Activated CD4-positive, alpha-beta memory T cell treated with anti-CD3 and anti-CD28 coated beads, Interleukin-2, amount 10 ng/mL, durations not matched to agents 7 days and 5 days (primary cell): ENCODE measurements around the gene SOX5. TPM values are rescaled to one million over a fixed set of nuclear protein-coding genes. Genes with fewer than 3 reads are reported as not detected.

Experiments used
- CTCF ChIA-PET: fragments of 350-600 bp; sonication (Branson Sonifier 250); formaldehyde crosslinking; loops from one replicate; lab custom pipeline; 2021; ENCODE audit warnings: antibody characterized with exemption, inconsistent platforms; lab: Charles Lee
- POLR2A ChIA-PET: fragments of 350-600 bp; sonication (Branson Sonifier 250); formaldehyde crosslinking; loops from one replicate; lab custom pipeline; 2021; ENCODE audit warnings: antibody characterized with exemption; lab: Charles Lee
- DNase-seq: peaks from one replicate; pipeline ENCODE4 v3.0.0-alpha.2; 2020
- H3K27ac Mint-ChIP-seq: one replicate; pipeline ENCODE4 v1.8.0; 2021; ENCODE audit warnings: mild to moderate bottlenecking, mixed read lengths
- H3K27me3 Mint-ChIP-seq: one replicate; pipeline ENCODE4 v1.8.0; 2021; ENCODE audit warnings: mixed read lengths
- H3K36me3 Mint-ChIP-seq: one replicate; pipeline ENCODE4 v1.8.0; 2021; ENCODE audit warnings: low read depth, mixed read lengths
- H3K4me1 Mint-ChIP-seq: one replicate; pipeline ENCODE4 v1.8.0; 2021; ENCODE audit warnings: mixed read lengths
- H3K4me3 Mint-ChIP-seq: one replicate; pipeline ENCODE4 v1.8.0; 2021; ENCODE audit warnings: mild to moderate bottlenecking, mixed read lengths
- H3K9me3 Mint-ChIP-seq: one replicate; pipeline ENCODE4 v1.8.0; 2021; ENCODE audit warnings: mixed read lengths
- total RNA-seq, 2 experiments: library from RNA; stranded (reverse); gene quantifications; one replicate each; pipeline ENCODE4 v1.2.3, GENCODE V29; 2021

Gene SOX5
- total RNA-seq, 2 experiments from 2014 or later: 0.45 to 0.75 TPM

DNA sequence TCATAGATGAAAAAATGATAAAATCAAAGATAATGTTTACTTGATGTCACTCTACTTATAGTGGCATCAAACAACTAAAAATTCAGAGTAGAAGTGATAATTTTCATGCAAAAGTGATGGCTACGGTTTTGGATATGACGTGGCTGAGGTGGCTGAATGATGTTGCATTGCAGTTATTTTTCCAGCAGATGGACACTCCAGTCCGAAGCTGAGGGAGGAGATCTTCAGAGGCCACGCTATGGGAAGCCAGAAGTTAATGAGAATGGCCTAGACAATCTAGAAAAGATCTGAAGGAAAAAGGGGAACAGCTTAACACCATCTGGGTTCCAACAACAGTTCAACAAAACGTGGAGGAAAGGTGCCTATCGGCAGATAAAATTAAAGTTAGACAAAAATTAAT lies 279.8 kb downstream of the SOX5 start:
- Mint-ChIP-seq H3K4me3 (no peak overlapping the region), H3K27ac (no peak overlapping the region), H3K9me3 (peaks cover 2% of the 10 kb centered on the region), H3K4me1 (no peaks in the 10 kb centered on the region), H3K27me3 (no peaks in the 10 kb centered on the region), H3K36me3 (no peaks in the 10 kb centered on the region)
- no peak for DNase-seq
- POLR2A ChIA-PET: no interaction called here
- CTCF ChIA-PET: no interaction called here

DNA sequence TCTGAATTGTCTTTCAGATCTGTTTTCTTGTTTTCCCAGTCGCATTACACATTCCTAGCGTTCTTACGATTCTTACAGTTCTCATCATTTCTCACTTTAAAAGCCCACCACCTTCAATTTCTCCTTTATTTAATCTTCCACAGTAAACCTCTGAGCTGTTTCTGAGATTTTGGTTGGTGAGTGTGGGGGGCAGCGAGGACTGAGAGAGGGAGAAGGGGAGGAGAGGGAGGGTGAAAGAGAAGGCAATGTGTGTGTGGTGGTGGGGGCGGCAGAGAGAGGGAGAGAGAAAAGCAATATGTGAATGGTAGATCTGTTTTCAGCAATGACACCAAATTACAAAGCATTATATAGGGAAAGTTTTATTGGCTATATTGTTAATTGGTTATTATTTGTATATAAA lies 282.6 kb downstream of the SOX5 start:
- POLR2A ChIA-PET: no interaction called here
- H3K4me3 Mint-ChIP-seq: no peak overlapping the region
- H3K27ac Mint-ChIP-seq: no peak overlapping the region
- no peaks in the 10 kb centered on the region for H3K27me3 Mint-ChIP-seq
- peaks cover 2% of the 10 kb centered on the region for H3K9me3 Mint-ChIP-seq
- H3K36me3 Mint-ChIP-seq: no peaks in the 10 kb centered on the region
- DNase-seq: no peak
- CTCF ChIA-PET: no interaction called here
- no peaks in the 10 kb centered on the region for H3K4me1 Mint-ChIP-seq

DNA sequence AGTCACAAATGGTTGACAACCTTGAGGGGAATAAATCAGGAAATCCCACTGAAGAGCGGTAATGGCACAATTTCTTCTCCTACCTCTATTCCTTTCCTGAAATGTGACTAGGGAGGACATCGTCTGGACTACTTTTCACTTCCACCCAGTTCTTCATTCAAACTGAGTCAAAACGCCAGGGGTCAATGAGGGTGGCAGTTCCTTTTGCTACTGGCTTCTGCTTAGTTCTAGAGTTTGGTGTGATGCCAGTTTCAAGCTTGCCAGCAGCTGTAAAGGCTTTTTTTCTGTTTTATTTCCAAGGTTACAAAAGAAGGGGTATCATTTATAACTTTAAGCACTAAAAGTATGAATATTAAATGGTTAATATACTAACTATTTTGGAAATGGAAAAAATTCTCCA lies 286.5 kb downstream of the SOX5 start:
- CTCF ChIA-PET: no interaction called here
- Mint-ChIP-seq H3K27me3 (no peaks in the 10 kb centered on the region), H3K27ac (no peak overlapping the region), H3K4me1 (no peaks in the 10 kb centered on the region), H3K4me3 (no peak overlapping the region), H3K9me3 (peaks cover 5% of the 10 kb centered on the region), H3K36me3 (no peaks in the 10 kb centered on the region)
- no peak for DNase-seq
- POLR2A ChIA-PET: no interaction called here

DNA sequence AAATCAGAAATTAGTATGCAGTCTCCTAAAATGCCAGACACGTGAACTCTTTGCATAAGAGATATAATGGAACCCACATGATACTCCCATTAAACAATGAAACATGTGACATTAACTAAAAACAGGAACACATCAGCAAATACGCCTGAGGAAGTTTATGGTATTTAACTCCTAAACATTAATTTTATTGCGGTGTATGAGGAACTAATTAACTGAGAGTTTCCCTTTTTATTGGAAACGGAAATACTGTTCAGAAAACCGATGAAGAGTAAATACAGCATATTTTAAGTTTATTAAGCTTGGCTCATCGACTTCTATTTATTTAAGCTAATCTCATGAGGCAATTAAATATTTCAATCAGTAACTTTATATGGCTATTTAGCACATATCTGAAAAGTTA lies 290.3 kb downstream of the SOX5 start:
- ChIA-PET POLR2A (no interaction called here), CTCF (no interaction called here)
- Mint-ChIP-seq H3K4me3 (no peak overlapping the region), H3K36me3 (no peaks in the 10 kb centered on the region), H3K4me1 (no peaks in the 10 kb centered on the region), H3K9me3 (peaks cover 3% of the 10 kb centered on the region), H3K27me3 (no peaks in the 10 kb centered on the region), H3K27ac (no peak overlapping the region)
- no peak for DNase-seq

DNA sequence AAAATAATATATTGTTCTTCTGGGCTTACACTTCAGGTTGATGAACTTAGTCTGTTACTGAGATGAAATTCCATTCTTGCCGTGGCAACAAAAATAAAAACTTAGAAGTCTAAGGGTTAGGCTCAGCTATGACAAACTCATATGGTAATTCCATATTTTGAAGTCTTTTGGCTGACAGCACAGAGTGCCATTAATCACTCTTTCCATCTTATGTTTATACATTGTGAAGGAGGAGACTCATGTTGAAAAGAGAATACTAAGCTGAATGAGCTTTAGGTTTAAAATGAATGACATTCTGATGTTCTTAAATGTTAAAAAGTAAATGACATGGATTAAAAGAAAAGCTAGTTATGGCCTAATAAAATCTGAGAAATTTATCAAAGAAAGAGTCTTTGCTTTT lies 291.9 kb downstream of the SOX5 start:
- no peak for DNase-seq
- Mint-ChIP-seq H3K4me3 (no peak overlapping the region), H3K4me1 (no peaks in the 10 kb centered on the region), H3K9me3 (peaks cover 3% of the 10 kb centered on the region), H3K27me3 (no peaks in the 10 kb centered on the region), H3K36me3 (no peaks in the 10 kb centered on the region), H3K27ac (no peak overlapping the region)
- ChIA-PET POLR2A (no interaction called here), CTCF (no interaction called here)

DNA sequence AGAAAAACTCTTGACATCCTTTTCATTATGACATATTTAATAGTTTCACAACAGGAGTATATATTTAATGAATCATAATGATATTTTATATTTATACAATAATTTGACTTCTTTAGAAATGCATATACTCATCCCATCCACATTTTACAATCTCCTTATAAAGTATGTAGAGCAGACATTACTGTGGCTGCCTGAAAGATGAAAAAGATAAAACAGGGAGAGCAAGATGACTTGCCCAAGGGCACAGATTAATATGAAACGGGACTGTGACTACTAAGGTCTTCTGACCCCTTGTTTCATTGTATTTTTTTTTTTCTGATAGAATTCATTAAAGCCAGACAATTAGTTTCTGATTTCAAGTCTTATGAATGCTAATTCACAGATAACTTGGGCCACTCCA lies 293.6 kb downstream of the SOX5 start:
- ChIA-PET POLR2A (no interaction called here), CTCF (no interaction called here)
- no peaks in the 10 kb centered on the region for H3K4me1 Mint-ChIP-seq
- no peaks in the 10 kb centered on the region for H3K36me3 Mint-ChIP-seq
- peaks cover 8% of the 10 kb centered on the region for H3K9me3 Mint-ChIP-seq
- H3K4me3 Mint-ChIP-seq: no peak overlapping the region
- DNase-seq: no peak
- H3K27me3 Mint-ChIP-seq: no peaks in the 10 kb centered on the region
- no peak overlapping the region for H3K27ac Mint-ChIP-seq

DNA sequence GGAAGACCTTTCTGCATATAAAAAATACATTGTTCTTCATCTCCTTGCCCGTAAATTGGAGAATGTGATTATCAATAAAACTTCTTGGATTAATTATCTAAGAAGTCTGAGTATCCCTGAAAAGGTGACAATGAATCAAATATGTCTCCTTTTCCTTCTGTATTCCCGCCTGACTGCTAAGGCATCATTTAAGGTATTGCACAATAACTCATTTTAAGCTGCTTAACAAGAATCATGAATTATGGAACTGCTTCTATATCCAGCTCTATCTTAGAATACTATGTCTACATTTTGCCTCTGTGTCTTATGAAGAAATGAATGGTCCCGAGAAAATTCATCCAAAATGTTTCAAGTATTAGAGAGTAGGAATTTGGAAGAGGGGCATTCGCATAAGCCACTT lies 294.4 kb downstream of the SOX5 start:
- Mint-ChIP-seq H3K36me3 (no peaks in the 10 kb centered on the region), H3K4me3 (no peak overlapping the region), H3K27me3 (no peaks in the 10 kb centered on the region), H3K4me1 (no peaks in the 10 kb centered on the region), H3K27ac (no peak overlapping the region), H3K9me3 (peaks cover 7% of the 10 kb centered on the region)
- ChIA-PET CTCF (no interaction called here), POLR2A (no interaction called here)
- DNase-seq: no peak

DNA sequence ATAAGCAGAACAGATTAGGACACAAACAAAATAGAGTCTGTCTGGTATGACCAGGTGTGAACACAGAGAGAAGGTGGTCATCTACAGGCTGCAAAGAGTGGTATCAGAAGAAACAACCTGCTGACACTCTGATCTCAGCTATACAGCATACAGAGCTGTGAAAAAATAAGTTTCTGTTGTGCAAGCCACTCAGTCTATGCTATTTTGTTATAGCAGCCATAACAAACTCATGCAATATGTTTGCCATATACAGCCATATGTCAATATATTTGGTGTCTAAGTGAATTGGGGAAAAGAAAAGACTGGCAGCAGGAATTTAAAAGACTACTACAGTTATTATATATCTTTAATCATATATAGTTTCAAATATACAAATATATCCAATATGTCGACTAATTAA lies 300.9 kb downstream of the SOX5 start:
- Mint-ChIP-seq H3K36me3 (no peaks in the 10 kb centered on the region), H3K4me1 (no peaks in the 10 kb centered on the region), H3K27ac (no peak overlapping the region), H3K9me3 (peaks cover 11% of the 10 kb centered on the region), H3K27me3 (no peaks in the 10 kb centered on the region), H3K4me3 (no peak overlapping the region)
- ChIA-PET CTCF (no interaction called here), POLR2A (no interaction called here)
- no peak for DNase-seq

DNA sequence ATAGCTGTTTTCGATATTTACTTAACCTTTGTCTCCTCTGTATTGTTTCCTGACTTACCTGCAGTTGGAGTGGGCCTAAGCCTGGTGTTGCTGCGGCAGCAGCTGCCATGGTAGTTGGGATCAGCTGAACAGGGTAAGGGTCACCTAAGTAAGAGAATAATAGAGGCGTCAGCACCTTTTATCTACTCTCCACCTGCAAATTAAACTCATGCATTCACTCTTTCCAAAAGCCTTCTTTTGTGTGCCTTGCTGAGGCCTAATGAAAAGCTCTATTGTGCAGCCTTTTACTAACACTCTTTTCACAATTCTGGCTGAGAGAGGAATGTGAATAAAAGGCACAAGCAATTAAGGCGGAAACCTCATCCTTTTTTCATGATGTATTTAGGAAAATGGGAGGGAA lies 308.7 kb downstream of the SOX5 start:
- DNase-seq: no peak
- no peaks in the 10 kb centered on the region for H3K27me3 Mint-ChIP-seq
- no peak overlapping the region for H3K27ac Mint-ChIP-seq
- CTCF ChIA-PET: no interaction called here
- H3K4me3 Mint-ChIP-seq: no peak overlapping the region
- H3K4me1 Mint-ChIP-seq: no peaks in the 10 kb centered on the region
- no peaks in the 10 kb centered on the region for H3K36me3 Mint-ChIP-seq
- POLR2A ChIA-PET: no interaction called here
- peaks cover 9% of the 10 kb centered on the region for H3K9me3 Mint-ChIP-seq

DNA sequence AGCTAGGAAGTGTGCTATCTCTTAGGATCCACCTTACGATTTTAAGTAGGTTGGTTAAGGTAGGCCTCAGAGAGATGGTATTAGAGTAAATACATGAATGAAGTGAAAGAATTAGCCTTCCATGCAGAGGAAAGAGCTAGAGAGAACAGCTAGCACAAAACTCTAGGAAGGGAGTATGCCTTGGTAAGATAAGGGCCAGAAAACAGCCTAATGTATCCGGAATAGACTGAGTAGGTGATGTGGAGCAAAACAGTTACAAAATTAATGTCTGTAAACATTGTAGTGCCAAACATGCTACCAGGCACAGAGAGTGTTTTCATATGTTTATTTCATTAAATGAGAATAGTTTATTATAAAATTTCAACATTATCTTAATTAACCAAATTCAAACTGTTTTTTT lies 315.1 kb downstream of the SOX5 start:
- H3K4me1 Mint-ChIP-seq: no peaks in the 10 kb centered on the region
- no peak overlapping the region for H3K27ac Mint-ChIP-seq
- POLR2A ChIA-PET: no interaction called here
- H3K9me3 Mint-ChIP-seq: peaks cover 6% of the 10 kb centered on the region
- CTCF ChIA-PET: no interaction called here
- H3K27me3 Mint-ChIP-seq: no peaks in the 10 kb centered on the region
- H3K4me3 Mint-ChIP-seq: no peak overlapping the region
- H3K36me3 Mint-ChIP-seq: no peaks in the 10 kb centered on the region
- no peak for DNase-seq

DNA sequence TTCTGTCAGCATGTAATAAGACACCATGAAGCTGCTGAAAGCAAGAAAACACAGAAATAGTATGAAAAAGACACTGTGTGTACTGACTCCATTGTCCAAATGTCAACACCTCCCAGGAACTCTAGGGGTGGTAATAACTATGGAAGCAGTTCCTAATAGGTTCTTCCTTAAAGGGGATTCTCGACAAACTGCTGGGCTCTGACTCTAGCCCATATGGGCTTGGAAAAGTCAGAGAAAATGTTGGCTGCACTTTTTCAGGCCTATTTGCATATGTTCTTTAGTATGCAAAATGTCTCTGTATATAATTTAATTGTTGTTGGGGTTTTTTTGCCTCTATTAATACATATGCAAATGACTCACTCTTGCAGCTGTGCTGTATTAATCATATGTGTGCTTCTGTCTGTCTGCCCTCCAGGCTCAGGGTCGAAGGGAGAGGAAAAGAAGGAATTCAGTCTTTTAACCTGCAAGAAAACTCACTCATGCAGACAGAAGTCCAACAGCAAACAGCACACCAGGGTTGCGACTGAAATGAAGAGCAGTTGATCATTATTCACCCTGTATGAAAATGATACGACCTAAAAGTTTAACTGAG lies 317.6 kb downstream of the SOX5 start:
- ChIA-PET POLR2A (no interaction called here), CTCF (no interaction called here)
- Mint-ChIP-seq H3K36me3 (no peaks in the 10 kb centered on the region), H3K27me3 (no peaks in the 10 kb centered on the region), H3K4me3 (no peak overlapping the region), H3K4me1 (no peaks in the 10 kb centered on the region), H3K27ac (no peak overlapping the region), H3K9me3 (peaks cover 3% of the 10 kb centered on the region)
- no peak for DNase-seq

DNA sequence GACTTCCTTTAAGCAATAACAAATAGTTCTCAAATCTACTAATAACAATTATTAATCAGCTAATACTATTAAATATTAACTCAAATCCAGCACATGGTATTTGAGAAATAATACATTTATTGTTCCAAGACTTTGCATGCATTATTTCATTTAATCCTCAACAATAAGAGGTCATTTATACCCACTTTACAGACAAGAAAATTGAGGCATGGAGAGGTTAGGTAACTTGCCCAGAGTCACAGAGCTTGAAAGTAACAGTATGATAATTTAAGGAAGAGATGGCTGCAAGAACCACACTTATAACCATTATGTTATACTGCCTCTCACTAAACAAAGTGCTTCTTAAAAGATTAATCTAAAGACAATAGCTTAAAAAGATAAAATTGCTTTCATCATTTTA lies 318.9 kb downstream of the SOX5 start:
- Mint-ChIP-seq H3K4me1 (no peaks in the 10 kb centered on the region), H3K4me3 (no peak overlapping the region), H3K9me3 (peaks cover 3% of the 10 kb centered on the region), H3K27me3 (no peaks in the 10 kb centered on the region), H3K36me3 (no peaks in the 10 kb centered on the region), H3K27ac (no peak overlapping the region)
- POLR2A ChIA-PET: no interaction called here
- CTCF ChIA-PET: no interaction called here
- no peak for DNase-seq

DNA sequence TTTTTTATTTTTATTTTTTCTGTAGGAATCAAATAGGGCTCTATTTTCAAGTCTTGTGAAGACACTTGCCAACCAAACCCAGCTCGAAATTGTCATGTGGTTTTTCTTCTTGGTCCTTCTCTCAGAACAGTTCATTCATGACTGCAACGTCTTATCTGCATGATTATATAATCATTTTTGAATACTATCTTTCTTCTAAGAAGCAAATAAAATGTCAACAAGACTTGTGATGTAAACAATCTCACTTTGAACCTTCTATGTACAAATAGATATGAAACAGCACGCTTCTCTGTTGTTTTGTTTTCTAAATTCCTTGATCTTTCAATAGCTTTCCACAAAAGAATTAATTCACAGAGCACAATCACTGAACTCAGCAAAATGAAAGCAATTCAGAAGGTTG lies 320.7 kb downstream of the SOX5 start:
- Mint-ChIP-seq H3K4me3 (no peak overlapping the region), H3K27me3 (no peaks in the 10 kb centered on the region), H3K27ac (no peak overlapping the region), H3K36me3 (no peaks in the 10 kb centered on the region), H3K4me1 (no peaks in the 10 kb centered on the region), H3K9me3 (no peaks in the 10 kb centered on the region)
- ChIA-PET POLR2A (no interaction called here), CTCF (no interaction called here)
- DNase-seq: no peak

DNA sequence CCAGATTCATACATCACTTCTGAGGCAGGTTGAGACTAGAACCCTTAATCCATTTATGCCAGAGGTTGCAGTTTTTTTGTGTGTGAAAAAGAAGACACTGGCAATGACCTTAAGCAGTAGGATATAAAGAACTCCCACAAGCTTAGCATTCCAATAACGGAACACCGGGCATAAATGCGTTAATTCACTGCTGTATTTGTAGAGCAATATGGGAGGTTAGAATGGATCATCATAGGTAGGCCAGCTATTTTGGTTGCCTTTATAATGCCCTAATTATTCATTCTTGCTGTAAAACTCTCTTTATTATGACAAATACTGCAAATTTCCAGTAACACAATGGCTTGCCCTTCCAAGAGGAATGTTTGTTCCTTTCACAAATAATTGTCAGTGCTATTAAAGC lies 322.7 kb downstream of the SOX5 start:
- H3K9me3 Mint-ChIP-seq: no peaks in the 10 kb centered on the region
- no peaks in the 10 kb centered on the region for H3K4me1 Mint-ChIP-seq
- no peaks in the 10 kb centered on the region for H3K27me3 Mint-ChIP-seq
- H3K36me3 Mint-ChIP-seq: no peaks in the 10 kb centered on the region
- no peak overlapping the region for H3K4me3 Mint-ChIP-seq
- ChIA-PET CTCF (no interaction called here), POLR2A (no interaction called here)
- no peak for DNase-seq
- no peak overlapping the region for H3K27ac Mint-ChIP-seq
